Ovary (tissue), 9 donors: ENCODE data around the gene PRSS27. TPM values are rescaled to one million over a fixed set of nuclear protein-coding genes. Genes with fewer than 3 reads are reported as not detected.

Experiments used
- DNase-seq, 5 donors: peaks; one replicate each; pipeline ENCODE4 v3.0.0-alpha.2; 2019 to 2020
- H3K27ac ChIP-seq, 2 donors: fragments of 200-600 bp; one replicate each; pipeline versions ENCODE4 v1.5.1 to v1.8.0; 2019 to 2022
- H3K27me3 ChIP-seq: fragments of 200-600 bp; one replicate; pipeline ENCODE4 v1.8.0; 2022
- H3K36me3 ChIP-seq: fragments of 200-600 bp; sonication (generic); one replicate; pipeline ENCODE4 v1.5.1; 2019
- H3K4me1 ChIP-seq: one replicate; pipeline ENCODE4 v1.8.1; 2013; ENCODE audit warnings: mild to moderate bottlenecking, moderate library complexity; ENCODE audit not compliant: insufficient read depth
- H3K4me3 ChIP-seq: fragments of 200-600 bp; sonication (generic); one replicate; pipeline ENCODE4 v1.5.1; 2017
- H3K9me3 ChIP-seq, 2 donors: fragments of 200-600 bp in 1 of 2; sonication (generic) in 1 of 2; one replicate each; pipeline versions ENCODE4 v1.5.1 to v1.8.1; 2013 to 2019; ENCODE audit warnings: mild to moderate bottlenecking in 1 of 2, moderate library complexity in 1 of 2
- EP300 ChIP-seq: sonication (generic); formaldehyde crosslinking; IDR thresholded peaks from one replicate; pipeline ENCODE4 v1.6.1; 2017; ENCODE audit warnings: antibody characterized with exemption
- POLR2A ChIP-seq: fragments of 450-650 bp; IDR thresholded peaks from one replicate; pipeline ENCODE4 v1.6.1; 2017; ENCODE audit warnings: antibody characterized with exemption, mild to moderate bottlenecking, moderate library complexity
- WGBS, 3 donors: extraction: QIAGEN DNeasy Blood & Tissue Kit in 1 of 3; methylation state at CpG; one replicate each; pipeline versions ENCODE4 v1.1.5 to v1.1.7; 2013 to 2017; 5-methylcytosine and 5-hydroxymethylcytosine counted together
- intact Hi-C, 4 donors: fragments of 100-400 bp; cut with DNase I; formaldehyde crosslinking; loops; one replicate each; pipeline versions ENCODE4 v1.11.0 to v1.15.1; 2022 to 2023
- polyA plus RNA-seq, 2 donors: library from polyadenylated mRNA; stranded (reverse); fragments of 200-250 nt in 1 of 2; fragments of 350-450 nt in 1 of 2; fragmentation: Illumina TruSeq in 1 of 2; extraction: RNeasy Lipid Tissue Mini Kit (QIAGEN cat#74804) in 1 of 2; gene quantifications; one replicate each; pipeline ENCODE4 v1.2.3, GENCODE V29; 2013 to 2014
- total RNA-seq, 7 donors: library from RNA; depleted of rRNA in 2 of 7; stranded (reverse); fragments of >200 nt in 2 of 7; fragmentation: NEBNext Ultra II Directional in 3 of 7; extraction: Animal tissue kit (Norgen Biotek cat#: 25700) in 3 of 7; gene quantifications; one replicate each; pipeline versions ENCODE4 v1.1.0 to v1.2.4, GENCODE V29; 2016 to 2023
- TF ChIP-seq, protein P1 (sequence below), 3 donors: fragments of 450-650 bp in 2 of 3; fragments of 200-600 bp in 1 of 3; IDR thresholded peaks; one replicate each; pipeline versions ENCODE4 v1.5.1 to v1.8.0; 2016 to 2022; ENCODE audit warnings: antibody characterized with exemption in 3 of 3, mild to moderate bottlenecking in 1 of 3
- donor health status: DM: no; HTN: no; CAD: no; lungs with moderate emphysema.
- donor health status: DM: no; HTN: no; CAD: no.
- donor health status: Bipolar disorder and iron deficiency.
- donor health status: DM: yes; HTN: yes; CAD: no.
- donor health status: DM: no; HTN: no; CAD: no.
- donor health status: DM: yes; HTN: yes; CAD: no.

The PRSS27 gene
- total and polyA plus RNA-seq, 9 donors: 0.46 to 1.3 (median 1.1) TPM; not detected in 1

DNA sequence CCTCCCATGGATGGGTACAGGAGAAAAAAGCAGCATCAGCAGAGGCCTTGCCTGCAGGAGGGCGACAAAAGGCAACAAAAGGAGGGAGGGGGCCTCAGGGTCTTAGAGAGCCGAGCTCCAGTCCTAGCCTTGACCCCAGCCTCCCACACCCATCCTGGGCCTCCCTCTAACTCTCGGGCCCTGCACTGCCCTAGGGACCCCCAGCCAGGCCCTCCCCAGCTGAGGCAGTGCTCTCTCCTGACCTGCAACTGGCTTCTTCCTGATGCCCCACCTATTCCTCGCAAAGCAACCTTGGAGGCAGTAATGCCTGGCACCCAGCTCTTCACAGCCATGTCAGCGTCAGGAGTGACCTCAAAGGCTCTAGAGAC, 17.2 kb upstream of the PRSS27 start:
- Histone ChIP-seq H3K27ac (no peak overlapping the region), H3K4me3 (no peak overlapping the region), H3K36me3 (no peaks in the 10 kb centered on the region), H3K27me3 (no peaks in the 10 kb centered on the region), H3K4me1 (no peaks in the 10 kb centered on the region), H3K9me3 (no peaks in the 10 kb centered on the region)
- WGBS, 3 donors: 49 to 71% (median 66%) methylated on average over 4 to 5 of the region's 5 CpGs
- intact Hi-C loops: loop anchor here in 1 of 4 donors (2.0 kb wide), 1 partner anchor 54 kb away; no protein-coding TSS in a partner anchor
- DNase-seq: no peak
- no peak for TF ChIP-seq POLR2A
- TF ChIP-seq EP300: no peak
- TF ChIP-seq, protein P1, sequence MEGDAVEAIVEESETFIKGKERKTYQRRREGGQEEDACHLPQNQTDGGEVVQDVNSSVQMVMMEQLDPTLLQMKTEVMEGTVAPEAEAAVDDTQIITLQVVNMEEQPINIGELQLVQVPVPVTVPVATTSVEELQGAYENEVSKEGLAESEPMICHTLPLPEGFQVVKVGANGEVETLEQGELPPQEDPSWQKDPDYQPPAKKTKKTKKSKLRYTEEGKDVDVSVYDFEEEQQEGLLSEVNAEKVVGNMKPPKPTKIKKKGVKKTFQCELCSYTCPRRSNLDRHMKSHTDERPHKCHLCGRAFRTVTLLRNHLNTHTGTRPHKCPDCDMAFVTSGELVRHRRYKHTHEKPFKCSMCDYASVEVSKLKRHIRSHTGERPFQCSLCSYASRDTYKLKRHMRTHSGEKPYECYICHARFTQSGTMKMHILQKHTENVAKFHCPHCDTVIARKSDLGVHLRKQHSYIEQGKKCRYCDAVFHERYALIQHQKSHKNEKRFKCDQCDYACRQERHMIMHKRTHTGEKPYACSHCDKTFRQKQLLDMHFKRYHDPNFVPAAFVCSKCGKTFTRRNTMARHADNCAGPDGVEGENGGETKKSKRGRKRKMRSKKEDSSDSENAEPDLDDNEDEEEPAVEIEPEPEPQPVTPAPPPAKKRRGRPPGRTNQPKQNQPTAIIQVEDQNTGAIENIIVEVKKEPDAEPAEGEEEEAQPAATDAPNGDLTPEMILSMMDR (IDR thresholded peaks at IDR 0.05): no peak

DNA sequence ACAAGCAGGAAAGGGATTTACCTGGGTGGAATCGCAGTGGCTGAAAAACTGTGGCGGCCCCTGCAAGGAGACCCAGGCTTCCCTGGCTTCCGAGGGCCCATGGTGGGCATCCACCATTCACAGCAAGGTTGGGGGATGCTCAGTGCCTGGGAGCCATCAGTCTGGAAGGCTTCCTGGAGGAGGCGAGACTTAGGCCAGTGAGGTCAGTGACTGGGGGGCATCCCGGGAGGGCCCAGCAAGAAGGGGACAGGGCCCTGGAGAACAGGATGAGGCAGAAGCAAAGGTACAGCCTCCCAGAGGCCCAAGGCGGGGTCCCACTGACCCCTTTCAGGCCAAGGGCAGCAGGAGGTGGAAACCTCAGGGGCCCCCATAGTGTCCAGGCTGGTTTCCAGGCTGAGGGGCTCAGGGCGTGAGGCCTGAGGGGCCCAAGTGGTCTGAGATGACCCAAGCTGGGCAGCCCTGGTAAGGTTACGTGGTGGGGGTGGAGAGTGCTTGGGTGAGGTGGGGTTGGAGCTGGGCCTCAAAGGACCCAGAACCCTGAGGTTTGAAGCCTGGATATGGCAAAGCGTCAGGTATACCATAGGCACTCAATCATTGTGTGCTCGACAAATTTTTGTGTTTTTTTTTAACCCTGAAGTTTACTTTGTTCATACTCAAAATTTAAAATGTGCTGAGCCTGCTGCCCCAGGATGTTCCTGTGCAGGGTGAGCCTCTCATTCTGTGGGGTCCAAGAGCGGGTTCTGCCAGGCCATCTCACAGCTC, 16.6 kb upstream of the PRSS27 start:
- WGBS, 3 donors: 82 to 87% (median 84%) methylated on average over 11 of the region's 11 CpGs
- H3K27me3 ChIP-seq: no peaks in the 10 kb centered on the region
- TF ChIP-seq, protein P1 (IDR thresholded peaks at IDR 0.05): no peak
- no peak for TF ChIP-seq POLR2A
- no peak overlapping the region for H3K4me3 ChIP-seq
- DNase-seq: no peak
- H3K36me3 ChIP-seq: no peaks in the 10 kb centered on the region
- no peak overlapping the region for H3K27ac ChIP-seq
- intact Hi-C loops: loop anchor here in 1 of 4 donors (2.0 kb wide), 1 partner anchor 54 kb away; no protein-coding TSS in a partner anchor
- H3K9me3 ChIP-seq: no peaks in the 10 kb centered on the region
- no peaks in the 10 kb centered on the region for H3K4me1 ChIP-seq

DNA sequence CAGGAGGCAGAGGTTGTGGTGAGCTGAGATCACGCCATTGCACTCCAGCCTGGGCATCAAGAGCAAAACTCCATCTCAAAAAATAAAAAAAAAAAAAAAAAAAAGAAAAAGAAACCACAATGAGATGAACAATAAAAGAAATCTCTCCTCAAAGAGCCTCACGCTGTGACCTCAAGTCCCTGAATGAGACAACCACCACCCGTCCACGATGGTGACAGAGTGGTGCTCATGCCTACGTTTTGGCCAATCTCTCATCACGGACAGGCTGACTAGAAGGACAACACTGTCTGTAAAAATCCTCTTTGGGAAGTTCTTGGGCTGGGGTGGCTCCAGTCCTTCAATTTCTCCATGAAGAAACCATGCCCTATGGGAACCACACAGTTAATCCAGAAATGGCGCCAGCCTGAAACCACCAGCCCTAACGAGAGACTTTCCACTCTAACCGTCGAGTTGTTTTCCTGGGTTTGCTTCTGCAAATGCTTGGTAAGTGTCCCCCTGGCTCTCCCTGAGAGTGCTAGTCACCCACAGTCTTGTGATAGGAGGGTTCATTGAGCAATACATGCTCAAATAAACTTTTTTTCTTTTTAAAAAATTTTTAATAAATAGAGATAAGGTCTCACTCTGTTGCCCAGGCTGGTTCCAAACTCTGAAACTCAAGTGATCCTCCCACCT, 15.0 kb upstream of the PRSS27 start:
- H3K9me3 ChIP-seq: no peaks in the 10 kb centered on the region
- no peaks in the 10 kb centered on the region for H3K27me3 ChIP-seq
- intact Hi-C loops: no loop called here
- H3K27ac ChIP-seq: no peak overlapping the region
- H3K4me1 ChIP-seq: no peaks in the 10 kb centered on the region
- no peak for DNase-seq
- TF ChIP-seq, protein P1 (IDR thresholded peaks at IDR 0.05): no peak
- no peak overlapping the region for H3K4me3 ChIP-seq
- WGBS, 3 donors: 67 to 70% (median 69%) methylated on average over 10 of the region's 10 CpGs
- no peaks in the 10 kb centered on the region for H3K36me3 ChIP-seq

DNA sequence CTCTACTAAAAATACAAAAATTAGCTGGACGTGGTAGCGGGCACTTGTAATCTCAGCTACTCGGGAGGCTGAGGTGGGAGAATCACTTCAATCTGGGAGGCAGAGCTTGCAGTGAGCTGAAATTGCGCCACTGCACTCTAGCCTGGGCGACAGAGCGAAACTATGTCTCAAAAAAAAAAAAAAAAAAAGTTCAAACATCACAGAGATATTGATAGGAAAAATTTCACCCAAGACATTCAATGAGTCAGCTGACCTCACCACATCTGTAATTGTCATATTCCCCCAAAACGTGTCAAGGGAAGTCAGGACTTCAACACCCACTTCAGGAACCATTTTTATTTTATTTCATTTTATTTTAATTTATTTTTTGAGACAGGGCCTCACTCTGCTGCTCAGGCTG, 8.0 kb upstream of the PRSS27 start:
- Histone ChIP-seq H3K9me3 (no peaks in the 10 kb centered on the region), H3K27me3 (no peaks in the 10 kb centered on the region), H3K4me1 (no peaks in the 10 kb centered on the region), H3K27ac (no peak overlapping the region), H3K36me3 (no peaks in the 10 kb centered on the region), H3K4me3 (no peak overlapping the region)
- no peak for TF ChIP-seq POLR2A
- TF ChIP-seq, protein P1 (IDR thresholded peaks at IDR 0.05): no peak
- no peak for TF ChIP-seq EP300
- WGBS, 3 donors: 81 to 85% (median 84%) methylated on average over 7 of the region's 7 CpGs
- intact Hi-C loops: no loop called here
- no peak for DNase-seq
